ENCODE results near the gene LIN52.

The LIN52 gene

DNA sequence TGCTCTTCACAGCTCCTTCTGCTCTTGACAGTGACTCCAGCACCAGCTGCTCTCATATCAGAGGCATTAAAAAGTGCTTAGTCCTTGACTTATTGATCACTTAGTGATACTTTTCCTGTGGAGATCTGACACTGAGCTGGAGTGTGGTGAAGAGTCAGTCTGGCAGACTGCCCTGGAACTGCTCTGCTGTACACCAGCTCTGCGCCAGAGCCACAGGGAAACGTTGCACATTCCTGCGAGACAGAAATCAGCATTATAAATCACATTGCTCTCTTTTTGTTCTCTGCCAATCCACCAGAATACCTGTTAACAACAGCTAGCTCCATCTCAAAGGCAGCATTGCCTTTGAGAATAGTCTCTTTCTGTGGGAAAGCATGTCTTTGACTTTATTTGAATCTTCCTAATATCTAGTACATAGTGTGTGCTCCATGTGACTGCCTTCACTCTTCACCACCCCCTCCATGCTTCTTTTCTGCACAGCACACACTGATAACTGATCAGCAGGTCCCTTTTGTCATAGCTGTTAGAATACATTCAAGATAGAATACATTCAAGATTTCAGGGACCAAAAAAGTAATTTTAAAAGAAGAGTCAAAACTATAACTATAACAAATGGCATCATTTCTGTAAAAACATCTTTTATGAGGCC is 106.3 kb downstream of the LIN52 start:
- TF ChIP-seq, protein P1, sequence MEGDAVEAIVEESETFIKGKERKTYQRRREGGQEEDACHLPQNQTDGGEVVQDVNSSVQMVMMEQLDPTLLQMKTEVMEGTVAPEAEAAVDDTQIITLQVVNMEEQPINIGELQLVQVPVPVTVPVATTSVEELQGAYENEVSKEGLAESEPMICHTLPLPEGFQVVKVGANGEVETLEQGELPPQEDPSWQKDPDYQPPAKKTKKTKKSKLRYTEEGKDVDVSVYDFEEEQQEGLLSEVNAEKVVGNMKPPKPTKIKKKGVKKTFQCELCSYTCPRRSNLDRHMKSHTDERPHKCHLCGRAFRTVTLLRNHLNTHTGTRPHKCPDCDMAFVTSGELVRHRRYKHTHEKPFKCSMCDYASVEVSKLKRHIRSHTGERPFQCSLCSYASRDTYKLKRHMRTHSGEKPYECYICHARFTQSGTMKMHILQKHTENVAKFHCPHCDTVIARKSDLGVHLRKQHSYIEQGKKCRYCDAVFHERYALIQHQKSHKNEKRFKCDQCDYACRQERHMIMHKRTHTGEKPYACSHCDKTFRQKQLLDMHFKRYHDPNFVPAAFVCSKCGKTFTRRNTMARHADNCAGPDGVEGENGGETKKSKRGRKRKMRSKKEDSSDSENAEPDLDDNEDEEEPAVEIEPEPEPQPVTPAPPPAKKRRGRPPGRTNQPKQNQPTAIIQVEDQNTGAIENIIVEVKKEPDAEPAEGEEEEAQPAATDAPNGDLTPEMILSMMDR (conservative IDR thresholded peaks at IDR 0.05) = no peak
- no peak for TF ChIP-seq ZFX (IDR thresholded peaks at IDR 0.05)
- H3K27ac ChIP-seq = no peak overlapping the region

DNA sequence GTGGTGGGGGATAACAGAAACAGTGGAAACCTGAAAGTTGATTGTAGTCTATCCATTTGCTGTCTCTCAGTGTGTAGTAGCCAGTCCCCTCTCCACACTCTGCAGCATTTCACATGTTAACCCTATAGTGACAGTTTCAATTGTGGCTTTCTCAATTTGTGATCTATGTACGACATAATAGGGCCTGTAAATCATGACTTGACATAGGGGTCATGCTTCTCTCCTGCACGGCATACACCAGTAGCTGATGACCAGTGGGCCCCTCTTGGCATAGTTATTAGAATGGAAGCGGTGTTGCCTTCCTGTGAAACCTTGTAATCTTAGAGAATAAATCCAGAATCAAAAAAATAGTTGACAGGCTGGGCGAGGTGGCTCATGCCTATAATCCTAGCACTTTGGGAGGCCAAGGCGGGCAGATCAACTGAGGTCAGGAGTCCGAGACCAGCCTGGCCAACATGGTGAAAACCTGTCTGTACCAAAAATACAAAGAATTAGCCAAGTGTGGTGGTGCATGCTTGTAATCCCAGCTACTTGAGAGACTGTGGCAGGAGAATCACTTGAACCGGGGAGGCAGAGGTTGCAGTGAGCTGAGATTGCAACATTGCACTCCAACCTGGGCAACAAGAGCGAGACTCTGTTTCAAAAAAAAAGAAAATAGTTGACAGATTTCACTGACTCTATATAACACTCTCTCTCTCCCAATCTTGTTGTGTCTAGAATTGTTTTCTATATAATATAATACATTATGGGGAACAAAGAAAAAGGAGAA is 109.9 kb downstream of the LIN52 start:
- no peak for TF ChIP-seq ZFX (IDR thresholded peaks at IDR 0.05)
- TF ChIP-seq, protein P1 (conservative IDR thresholded peaks at IDR 0.05) = no peak
- no peak overlapping the region for H3K27ac ChIP-seq

DNA sequence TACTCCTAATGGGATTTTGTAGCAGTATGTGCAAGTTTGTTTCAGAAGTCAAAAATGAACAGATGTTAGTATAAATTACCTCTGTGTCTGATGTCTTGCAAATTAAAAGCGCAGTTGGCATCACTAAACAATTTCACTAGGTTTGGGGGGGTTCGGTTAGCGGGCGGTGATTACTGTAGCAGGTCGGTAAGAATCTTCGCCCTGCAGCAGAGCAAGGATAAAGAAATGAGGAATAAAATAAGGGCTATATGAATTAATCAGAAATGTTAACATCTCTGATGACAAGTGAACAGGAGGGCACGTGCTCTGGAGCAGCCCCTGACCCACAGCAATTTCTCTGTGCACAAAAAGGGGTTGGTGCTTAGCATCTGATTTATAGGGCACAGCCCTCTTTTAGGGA is 110.9 kb downstream of the LIN52 start:
- no peak for TF ChIP-seq ZFX (IDR thresholded peaks at IDR 0.05)
- TF ChIP-seq, protein P1 (conservative IDR thresholded peaks at IDR 0.05) = no peak
- H3K27ac ChIP-seq = no peak overlapping the region

DNA sequence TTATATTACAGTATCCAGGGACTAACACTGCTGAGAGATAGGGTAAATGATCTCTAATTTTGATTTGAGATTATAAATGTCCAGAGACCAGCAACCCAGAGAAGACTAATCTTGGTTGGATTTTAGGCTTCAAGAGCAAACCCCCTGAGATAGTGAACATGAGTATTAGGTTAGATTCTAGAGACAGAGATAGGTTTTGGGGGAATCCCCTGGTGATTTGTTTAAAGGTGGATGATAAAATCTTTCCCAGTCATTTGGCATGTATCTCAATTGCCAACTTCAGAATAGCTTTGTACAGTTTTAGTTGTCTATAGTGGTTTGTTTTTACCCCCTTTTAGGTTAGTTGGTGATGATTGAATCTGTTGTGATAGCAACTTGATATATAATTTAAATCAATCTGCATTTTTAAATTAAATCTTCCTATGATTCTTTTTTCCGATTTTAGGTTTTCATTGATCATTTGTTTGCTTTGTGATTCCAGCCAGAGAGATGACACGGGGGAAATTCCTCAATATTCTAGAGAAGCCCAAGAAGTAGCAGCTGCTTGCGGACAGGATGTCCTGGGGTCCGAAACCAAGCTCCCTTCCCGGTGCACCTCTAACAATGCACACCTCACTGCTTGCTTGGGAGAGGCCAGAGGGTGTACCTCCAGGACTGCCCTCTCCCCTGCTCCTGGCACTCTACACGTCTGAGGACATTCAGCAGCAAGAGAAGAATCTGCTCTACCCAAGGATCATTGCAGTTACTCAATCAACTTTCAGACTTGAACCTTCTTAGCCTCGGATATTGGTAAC is 113.9 kb downstream of the LIN52 start:
- no peak overlapping the region for H3K27ac ChIP-seq
- TF ChIP-seq ZFX (IDR thresholded peaks at IDR 0.05) = no peak
- TF ChIP-seq, protein P1 (conservative IDR thresholded peaks at IDR 0.05) = no peak

DNA sequence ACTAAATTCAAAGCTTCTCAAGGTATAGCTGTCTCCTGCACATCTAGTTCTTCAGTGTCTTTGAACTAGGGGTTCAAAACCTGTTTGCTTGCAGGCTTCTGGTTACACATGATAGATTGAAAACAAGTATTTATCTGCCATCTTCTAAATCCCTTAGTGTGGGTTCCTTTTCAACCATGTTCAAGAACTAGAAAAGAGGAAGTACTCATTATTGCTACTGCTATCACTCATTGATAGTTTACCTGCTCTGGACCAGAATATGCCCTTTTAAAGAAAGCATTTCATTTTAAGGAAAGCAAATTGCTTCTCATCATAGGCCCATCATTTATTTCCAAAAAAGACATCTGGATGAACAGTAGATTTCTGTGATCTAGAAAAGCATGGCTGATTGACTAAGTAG is 117.4 kb downstream of the LIN52 start:
- no peak overlapping the region for H3K27ac ChIP-seq
- TF ChIP-seq, protein P1 (conservative IDR thresholded peaks at IDR 0.05) = no peak
- TF ChIP-seq ZFX (IDR thresholded peaks at IDR 0.05) = no peak

DNA sequence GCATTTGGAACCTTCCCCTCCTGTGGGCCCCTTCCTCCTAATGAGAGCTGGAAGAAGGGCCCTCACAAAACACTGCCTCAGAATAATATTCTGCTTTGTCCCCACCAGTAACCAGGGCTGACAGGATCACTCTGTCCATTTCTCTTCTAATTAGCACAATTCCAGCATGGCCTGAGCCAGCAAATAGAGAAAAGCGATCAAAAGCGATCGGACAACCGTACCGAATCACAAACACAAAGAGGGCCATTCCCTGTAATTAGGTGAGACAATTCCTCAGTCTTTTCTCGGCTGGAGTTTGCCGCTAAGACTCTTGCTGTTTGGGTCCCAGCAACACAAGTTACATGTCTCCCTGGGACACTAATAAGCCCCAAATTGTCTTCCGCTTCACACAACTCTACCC is 118.9 kb downstream of the LIN52 start:
- no peak overlapping the region for H3K27ac ChIP-seq
- TF ChIP-seq ZFX (IDR thresholded peaks at IDR 0.05) = no peak
- TF ChIP-seq, protein P1 (conservative IDR thresholded peaks at IDR 0.05) = no peak

DNA sequence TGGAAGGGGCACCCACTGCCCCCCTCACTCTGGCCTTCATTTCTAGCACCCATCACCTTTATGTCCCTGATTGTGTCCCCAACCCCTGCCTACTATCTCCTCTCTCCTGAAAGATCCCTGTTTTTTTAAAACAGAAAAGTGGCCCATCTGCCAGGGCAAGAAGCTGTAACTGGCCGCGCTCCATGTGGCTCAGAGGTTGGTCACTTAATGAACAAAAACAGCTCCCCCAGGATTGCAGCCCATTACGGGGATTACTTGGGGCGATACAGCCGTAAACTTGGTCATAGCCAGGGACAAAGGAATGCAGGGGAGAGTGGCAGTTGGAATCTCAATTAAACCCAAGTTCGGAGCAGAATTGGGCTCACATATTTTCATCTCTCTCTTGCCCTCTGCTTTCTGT is 119.7 kb downstream of the LIN52 start:
- no peak overlapping the region for H3K27ac ChIP-seq
- TF ChIP-seq, protein P1 (conservative IDR thresholded peaks at IDR 0.05) = no peak
- no peak for TF ChIP-seq ZFX (IDR thresholded peaks at IDR 0.05)

Data from C4-2B (cell line).